ENCODE data around the gene IGF1R.
A peak's percentile ranks its signal among the peaks of the same experiment; 100 is the strongest.

Gene IGF1R

GRCh38 chr15:98669638-98670037 lies 21.3 kb downstream of the IGF1R start:
- peaks cover 0 to 38% (median 15%) of the 10 kb centered on the region in 5 donors for H3K4me1 ChIP-seq (ENCODE audit: control insufficient read depth in 5 of 5, insufficient read depth in 5 of 5, low read length in 5 of 5)
- no peaks in the 10 kb centered on the region for H3K36me3 ChIP-seq (ENCODE audit: control insufficient read depth in 5 of 5, insufficient read depth in 5 of 5, low read length in 5 of 5)
- no peaks in the 10 kb centered on the region for H3K9me3 ChIP-seq (ENCODE audit: control insufficient read depth in 5 of 5, low read length in 5 of 5)
- no peaks in the 10 kb centered on the region for H3K27me3 ChIP-seq (ENCODE audit: control insufficient read depth in 5 of 5, insufficient read depth in 4 of 5, low read length in 5 of 5)
- no peak overlapping the region for H3K27ac ChIP-seq (ENCODE audit: low read depth, low read length)
- H3K9ac ChIP-seq (ENCODE audit: low read length in 5 of 5): no peak overlapping the region
- no peak overlapping the region for H3K4me3 ChIP-seq (ENCODE audit: low read depth in 1 of 5, low read length in 5 of 5)

GRCh38 chr15:98671060-98672008 lies 23.0 kb downstream of the IGF1R start:
- H3K4me3 ChIP-seq (ENCODE audit: low read depth in 1 of 5, low read length in 5 of 5): peak overlapping the region in 2 of 5 donors; percentile 16 to 42
- no peaks in the 10 kb centered on the region for H3K9me3 ChIP-seq (ENCODE audit: control insufficient read depth in 5 of 5, low read length in 5 of 5)
- no peaks in the 10 kb centered on the region for H3K36me3 ChIP-seq (ENCODE audit: control insufficient read depth in 5 of 5, insufficient read depth in 5 of 5, low read length in 5 of 5)
- H3K27me3 ChIP-seq (ENCODE audit: control insufficient read depth in 5 of 5, insufficient read depth in 4 of 5, low read length in 5 of 5): no peaks in the 10 kb centered on the region
- H3K27ac ChIP-seq (ENCODE audit: low read depth, low read length): peak overlapping the region; percentile 50
- H3K9ac ChIP-seq (ENCODE audit: low read length in 5 of 5): peak overlapping the region in 1 of 5 donors; percentile 39
- H3K4me1 ChIP-seq (ENCODE audit: control insufficient read depth in 5 of 5, insufficient read depth in 5 of 5, low read length in 5 of 5): peaks cover 0 to 35% (median 17%) of the 10 kb centered on the region in 5 donors

- peaks cover 0 to 39% (median 17%) of the 10 kb centered on the region in 5 donors for H3K4me1 ChIP-seq (ENCODE audit: control insufficient read depth in 5 of 5, insufficient read depth in 5 of 5, low read length in 5 of 5)
- H3K4me3 ChIP-seq (ENCODE audit: low read depth in 1 of 5, low read length in 5 of 5): no peak overlapping the region
- H3K9me3 ChIP-seq (ENCODE audit: control insufficient read depth in 5 of 5, low read length in 5 of 5): no peaks in the 10 kb centered on the region
- no peaks in the 10 kb centered on the region for H3K27me3 ChIP-seq (ENCODE audit: control insufficient read depth in 5 of 5, insufficient read depth in 4 of 5, low read length in 5 of 5)
- no peak overlapping the region for H3K27ac ChIP-seq (ENCODE audit: low read depth, low read length)
- no peak overlapping the region for H3K9ac ChIP-seq (ENCODE audit: low read length in 5 of 5)
- no peaks in the 10 kb centered on the region for H3K36me3 ChIP-seq (ENCODE audit: control insufficient read depth in 5 of 5, insufficient read depth in 5 of 5, low read length in 5 of 5)
Measured at GRCh38 chr15:98673133-98673532, 24.8 kb downstream of the IGF1R start.

- Histone ChIP-seq H3K9ac (ENCODE audit: low read length in 5 of 5) (no peak overlapping the region), H3K27ac (ENCODE audit: low read depth, low read length) (no peak overlapping the region), H3K4me3 (ENCODE audit: low read depth in 1 of 5, low read length in 5 of 5) (no peak overlapping the region), H3K9me3 (ENCODE audit: control insufficient read depth in 5 of 5, low read length in 5 of 5) (no peaks in the 10 kb centered on the region), H3K36me3 (ENCODE audit: control insufficient read depth in 5 of 5, insufficient read depth in 5 of 5, low read length in 5 of 5) (no peaks in the 10 kb centered on the region), H3K4me1 (ENCODE audit: control insufficient read depth in 5 of 5, insufficient read depth in 5 of 5, low read length in 5 of 5) (peaks cover 0 to 29% (median 17%) of the 10 kb centered on the region in 5 donors), H3K27me3 (ENCODE audit: control insufficient read depth in 5 of 5, insufficient read depth in 4 of 5, low read length in 5 of 5) (no peaks in the 10 kb centered on the region)
Measured at GRCh38 chr15:98674336-98674735, 26.0 kb downstream of the IGF1R start.

DNA sequence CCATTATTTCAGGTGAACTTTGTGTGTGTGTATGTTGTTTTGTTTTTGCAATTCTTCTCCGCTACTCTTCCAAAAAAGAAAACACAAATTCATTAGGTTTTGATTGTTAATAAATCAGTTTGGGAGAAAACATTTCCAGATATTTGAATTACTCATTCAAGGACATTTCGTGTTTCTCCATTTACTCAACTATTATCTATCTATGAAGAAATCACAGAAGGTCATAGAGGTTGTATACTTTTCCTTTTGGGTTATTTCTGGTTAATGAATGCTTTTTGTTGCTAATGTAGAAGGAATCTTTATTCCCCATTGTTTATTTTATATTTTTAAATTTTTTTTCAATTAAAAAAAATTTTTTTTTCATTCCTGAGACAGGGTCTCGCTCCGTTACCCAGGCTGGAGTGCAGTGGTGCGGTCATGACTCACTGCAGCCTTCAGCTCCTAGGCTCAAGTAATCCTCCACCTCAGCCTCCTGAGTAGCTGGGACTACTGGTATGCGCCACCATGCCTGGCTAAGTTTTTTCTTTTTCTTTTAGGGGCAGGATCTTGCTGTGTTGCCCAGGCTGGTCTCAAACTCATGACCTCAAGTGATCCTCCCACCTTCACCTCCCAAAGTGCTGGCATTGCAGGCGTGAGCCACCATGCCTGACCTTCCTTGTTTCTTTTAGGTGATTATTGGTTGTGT lies 28.4 kb downstream of the IGF1R start:
- no peaks in the 10 kb centered on the region for H3K9me3 ChIP-seq (ENCODE audit: control insufficient read depth in 5 of 5, low read length in 5 of 5)
- no peak overlapping the region for H3K9ac ChIP-seq (ENCODE audit: low read length in 5 of 5)
- no peaks in the 10 kb centered on the region for H3K36me3 ChIP-seq (ENCODE audit: control insufficient read depth in 5 of 5, insufficient read depth in 5 of 5, low read length in 5 of 5)
- no peak overlapping the region for H3K4me3 ChIP-seq (ENCODE audit: low read depth in 1 of 5, low read length in 5 of 5)
- peaks cover 0 to 9% (median 5%) of the 10 kb centered on the region in 5 donors for H3K4me1 ChIP-seq (ENCODE audit: control insufficient read depth in 5 of 5, insufficient read depth in 5 of 5, low read length in 5 of 5)
- no peak overlapping the region for H3K27ac ChIP-seq (ENCODE audit: low read depth, low read length)
- no peaks in the 10 kb centered on the region for H3K27me3 ChIP-seq (ENCODE audit: control insufficient read depth in 5 of 5, insufficient read depth in 4 of 5, low read length in 5 of 5)

DNA sequence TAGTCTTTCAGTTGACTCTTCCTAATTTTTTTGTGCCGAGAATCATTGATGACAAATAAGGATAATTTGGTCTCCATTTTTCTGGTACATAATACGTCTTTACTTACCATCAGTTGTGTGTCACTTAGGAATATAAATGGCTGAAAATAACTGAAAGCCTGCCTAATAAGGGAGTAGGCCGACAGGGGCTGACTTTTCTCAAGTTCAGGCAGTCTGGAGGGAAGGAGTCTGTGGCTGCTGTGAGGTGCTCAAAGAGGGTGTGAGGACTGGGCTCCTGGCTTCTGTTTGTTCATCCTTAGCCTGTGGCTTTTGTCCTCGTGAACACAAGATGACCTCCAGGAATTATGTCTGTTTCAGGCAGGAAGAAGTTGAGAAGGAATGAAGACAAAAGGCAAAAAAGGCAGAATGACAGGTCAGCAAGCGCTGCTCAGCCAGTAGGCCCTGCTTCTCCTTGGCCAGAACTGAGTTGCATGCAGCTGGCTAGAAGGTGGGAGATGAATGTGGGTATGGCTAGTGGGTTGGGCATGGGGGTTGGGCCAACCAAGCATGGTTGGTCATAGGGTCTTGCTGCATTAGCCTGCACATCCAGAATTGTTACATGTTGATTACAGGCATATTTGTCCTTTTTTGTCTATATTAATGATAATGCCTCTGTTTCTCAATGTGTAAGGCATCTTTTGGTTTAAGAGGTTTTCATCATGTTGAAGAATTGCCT lies 29.2 kb downstream of the IGF1R start:
- H3K4me1 ChIP-seq (ENCODE audit: control insufficient read depth in 5 of 5, insufficient read depth in 5 of 5, low read length in 5 of 5): peaks cover 0 to 5% (median 0%) of the 10 kb centered on the region in 5 donors
- H3K27me3 ChIP-seq (ENCODE audit: control insufficient read depth in 5 of 5, insufficient read depth in 4 of 5, low read length in 5 of 5): no peaks in the 10 kb centered on the region
- H3K36me3 ChIP-seq (ENCODE audit: control insufficient read depth in 5 of 5, insufficient read depth in 5 of 5, low read length in 5 of 5): no peaks in the 10 kb centered on the region
- no peak overlapping the region for H3K9ac ChIP-seq (ENCODE audit: low read length in 5 of 5)
- no peaks in the 10 kb centered on the region for H3K9me3 ChIP-seq (ENCODE audit: control insufficient read depth in 5 of 5, low read length in 5 of 5)
- no peak overlapping the region for H3K27ac ChIP-seq (ENCODE audit: low read depth, low read length)
- H3K4me3 ChIP-seq (ENCODE audit: low read depth in 1 of 5, low read length in 5 of 5): no peak overlapping the region

DNA sequence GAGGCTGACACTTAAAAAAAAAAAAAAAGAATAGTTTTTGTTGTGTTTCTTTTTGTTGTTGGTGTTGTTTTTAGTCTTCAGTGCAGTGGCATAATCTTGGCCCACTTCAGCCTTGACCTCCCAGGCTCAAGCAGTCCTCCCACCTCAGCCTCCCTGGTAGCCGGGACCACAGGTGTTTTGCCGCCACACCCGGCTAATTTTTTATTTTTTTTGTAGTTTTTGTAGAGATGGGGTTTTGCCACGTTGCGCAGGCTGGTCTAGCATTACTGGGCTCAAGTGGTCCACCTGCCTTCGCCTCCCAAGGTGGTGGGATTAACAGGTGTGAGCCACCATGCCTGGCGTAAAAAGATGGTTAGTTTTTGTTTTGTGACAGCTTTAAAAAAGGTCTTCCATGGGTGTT lies 30.1 kb downstream of the IGF1R start:
- Histone ChIP-seq H3K4me1 (ENCODE audit: control insufficient read depth in 5 of 5, insufficient read depth in 5 of 5, low read length in 5 of 5) (peaks cover 0 to 7% (median 4%) of the 10 kb centered on the region in 5 donors), H3K27ac (ENCODE audit: low read depth, low read length) (no peak overlapping the region), H3K9me3 (ENCODE audit: control insufficient read depth in 5 of 5, low read length in 5 of 5) (no peaks in the 10 kb centered on the region), H3K9ac (ENCODE audit: low read length in 5 of 5) (no peak overlapping the region), H3K4me3 (ENCODE audit: low read depth in 1 of 5, low read length in 5 of 5) (no peak overlapping the region), H3K27me3 (ENCODE audit: control insufficient read depth in 5 of 5, insufficient read depth in 4 of 5, low read length in 5 of 5) (no peaks in the 10 kb centered on the region), H3K36me3 (ENCODE audit: control insufficient read depth in 5 of 5, insufficient read depth in 5 of 5, low read length in 5 of 5) (no peaks in the 10 kb centered on the region)

- no peaks in the 10 kb centered on the region for H3K27me3 ChIP-seq (ENCODE audit: control insufficient read depth in 5 of 5, insufficient read depth in 4 of 5, low read length in 5 of 5)
- H3K4me1 ChIP-seq (ENCODE audit: control insufficient read depth in 5 of 5, insufficient read depth in 5 of 5, low read length in 5 of 5): peaks cover 0 to 19% (median 8%) of the 10 kb centered on the region in 5 donors
- no peaks in the 10 kb centered on the region for H3K36me3 ChIP-seq (ENCODE audit: control insufficient read depth in 5 of 5, insufficient read depth in 5 of 5, low read length in 5 of 5)
- H3K9ac ChIP-seq (ENCODE audit: low read length in 5 of 5): no peak overlapping the region
- no peak overlapping the region for H3K4me3 ChIP-seq (ENCODE audit: low read depth in 1 of 5, low read length in 5 of 5)
- H3K27ac ChIP-seq (ENCODE audit: low read depth, low read length): no peak overlapping the region
- H3K9me3 ChIP-seq (ENCODE audit: control insufficient read depth in 5 of 5, low read length in 5 of 5): no peaks in the 10 kb centered on the region
Measured at GRCh38 chr15:98681061-98681460, 32.7 kb downstream of the IGF1R start.

- H3K27me3 ChIP-seq (ENCODE audit: control insufficient read depth in 5 of 5, insufficient read depth in 4 of 5, low read length in 5 of 5): no peaks in the 10 kb centered on the region
- no peak overlapping the region for H3K4me3 ChIP-seq (ENCODE audit: low read depth in 1 of 5, low read length in 5 of 5)
- no peak overlapping the region for H3K9ac ChIP-seq (ENCODE audit: low read length in 5 of 5)
- H3K36me3 ChIP-seq (ENCODE audit: control insufficient read depth in 5 of 5, insufficient read depth in 5 of 5, low read length in 5 of 5): no peaks in the 10 kb centered on the region
- peaks cover 0 to 15% (median 8%) of the 10 kb centered on the region in 5 donors for H3K4me1 ChIP-seq (ENCODE audit: control insufficient read depth in 5 of 5, insufficient read depth in 5 of 5, low read length in 5 of 5)
- H3K27ac ChIP-seq (ENCODE audit: low read depth, low read length): peak overlapping the region; percentile 16
- no peaks in the 10 kb centered on the region for H3K9me3 ChIP-seq (ENCODE audit: control insufficient read depth in 5 of 5, low read length in 5 of 5)
Measured at GRCh38 chr15:98682992-98683701, 34.8 kb downstream of the IGF1R start.
